ENCODE results near the gene RASL11B.

GRCh38 chr4:52861171-52861823 lies 820 bp upstream of the RASL11B start:
- TF ChIP-seq EZH2phosphoT487 (IDR thresholded peaks at IDR 0.05; ENCODE audit: borderline replicate concordance) (no peak), CTCF (conservative IDR thresholded peaks at IDR 0.05; ENCODE audit: low read length) (no peak)

All from Loucy (cell line).